GM12873 (cell line): Measurements from ENCODE around the gene ZEB2.

ENCODE experiments used
- CTCF ChIP-seq: IDR thresholded peaks from 2 replicates; pipeline ENCODE4 v1.5.1; 2012; ENCODE audit warnings: low read depth, mild to moderate bottlenecking, moderate library complexity, low read length, control low read depth; ENCODE audit not compliant: insufficient read depth; ENCODE audit errors: missing control alignments

Gene ZEB2

GRCh38 chr2:144553379-144553778 is 33.5 kb upstream of the ZEB2 start:
- no peak for TF ChIP-seq CTCF

- no peak for TF ChIP-seq CTCF
Measured at GRCh38 chr2:144552821-144553220, 32.9 kb upstream of the ZEB2 start.

- no peak for TF ChIP-seq CTCF
Measured at GRCh38 chr2:144550911-144551310, 31.0 kb upstream of the ZEB2 start.

- TF ChIP-seq CTCF: no peak
Measured at GRCh38 chr2:144550084-144550483, 30.2 kb upstream of the ZEB2 start.

GRCh38 chr2:144548532-144549191 is 28.7 kb upstream of the ZEB2 start:
- no peak for TF ChIP-seq CTCF

GRCh38 chr2:144548088-144548487 is 28.2 kb upstream of the ZEB2 start:
- TF ChIP-seq CTCF: no peak

- TF ChIP-seq CTCF: no peak
Measured at GRCh38 chr2:144547494-144547893, 27.6 kb upstream of the ZEB2 start.

- TF ChIP-seq CTCF: no peak
Measured at GRCh38 chr2:144546933-144547332, 27.0 kb upstream of the ZEB2 start.
